ENCODE measurements around the gene TMEM191B.
"Not testable (repeated sequence)": the region's sequence is repeated elsewhere in the genome, so short reads cannot be mapped to it uniquely, and the experiment has no call there.

The TMEM191B gene

DNA sequence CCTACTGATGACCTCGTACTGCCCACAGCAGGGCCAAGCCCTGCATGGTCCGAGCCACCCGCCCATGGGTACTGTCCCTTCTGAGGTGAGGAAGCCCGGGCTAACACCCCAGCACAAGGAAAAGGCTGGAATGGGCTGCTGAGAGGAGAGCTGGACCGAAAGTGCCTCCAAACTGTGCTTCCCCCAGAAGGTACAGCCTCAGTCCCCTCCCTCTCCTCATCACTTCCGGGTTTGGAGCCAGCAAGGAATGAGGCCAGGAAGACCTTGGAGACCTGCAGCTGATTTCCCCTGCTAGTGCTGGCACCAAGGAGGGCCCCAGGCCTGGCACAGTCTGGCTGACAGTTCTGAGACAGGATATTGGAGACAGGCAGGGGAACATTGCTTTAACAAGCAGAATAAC, 31.3 kb downstream of the TMEM191B start:
- H3K4me3 ChIP-seq (ENCODE audit: low read length); H3K9me3 ChIP-seq (ENCODE audit: control insufficient read depth, insufficient read depth, low read length); H3K36me3 ChIP-seq (ENCODE audit: control insufficient read depth, insufficient read depth, low read length); H3K27ac ChIP-seq (ENCODE audit: low read length); H3K27me3 ChIP-seq (ENCODE audit: control insufficient read depth, insufficient read depth, low read length); DNase-seq (ENCODE audit: low read depth, low spot score); H3K4me1 ChIP-seq (ENCODE audit: control insufficient read depth, insufficient read depth, low read length): not testable (repeated sequence)
- no CpG with 5 or more reads among the region's 6 CpGs for WGBS (ENCODE audit: insufficient coverage, insufficient read length)

DNA sequence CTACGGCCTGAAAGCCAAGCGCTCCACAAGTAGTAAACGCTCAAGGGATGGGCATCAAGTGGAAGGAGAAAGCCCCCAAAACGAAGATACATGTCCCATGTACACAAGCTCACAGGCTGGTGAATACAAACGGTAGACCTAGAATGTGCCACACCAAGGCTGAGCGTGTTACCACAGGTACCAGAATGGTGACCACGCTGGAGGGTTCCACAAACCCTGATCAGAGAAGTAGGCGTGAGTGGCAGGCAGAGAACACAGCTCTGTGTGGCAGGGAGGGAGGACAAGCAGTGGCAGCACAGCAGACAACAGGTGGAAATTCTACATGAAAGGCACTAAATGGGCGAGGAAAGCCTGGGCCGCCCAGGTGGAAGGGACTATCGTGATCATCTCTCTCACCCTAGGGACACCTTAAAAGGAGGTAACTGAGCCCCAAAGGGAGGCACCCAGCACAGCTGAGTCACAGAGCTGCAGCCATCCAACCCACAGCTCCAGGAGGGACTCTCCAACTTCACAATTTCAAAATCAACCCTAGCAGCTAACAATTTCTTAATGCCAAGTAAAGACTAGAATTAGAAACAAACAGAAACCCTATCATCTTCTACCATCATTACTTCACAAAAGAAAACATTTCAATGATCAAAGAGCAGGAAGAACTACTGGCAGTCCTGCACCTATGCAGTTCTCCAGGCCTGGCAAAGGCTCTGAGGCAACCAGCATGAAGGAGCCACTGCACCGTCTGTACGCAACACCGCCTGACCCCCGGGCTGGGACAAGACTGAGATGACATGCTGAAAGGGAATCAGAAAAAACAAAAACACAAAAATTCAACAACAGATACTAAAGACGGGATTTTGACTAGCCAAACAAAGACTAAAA, 32.7 kb downstream of the TMEM191B start:
- not testable (repeated sequence) for H3K4me3 ChIP-seq (ENCODE audit: low read length); DNase-seq (ENCODE audit: low read depth, low spot score); H3K4me1 ChIP-seq (ENCODE audit: control insufficient read depth, insufficient read depth, low read length); H3K27me3 ChIP-seq (ENCODE audit: control insufficient read depth, insufficient read depth, low read length); H3K36me3 ChIP-seq (ENCODE audit: control insufficient read depth, insufficient read depth, low read length); H3K9me3 ChIP-seq (ENCODE audit: control insufficient read depth, insufficient read depth, low read length); H3K27ac ChIP-seq (ENCODE audit: low read length)
- WGBS (ENCODE audit: insufficient coverage, insufficient read length): no CpG with 5 or more reads among the region's 16 CpGs

DNA sequence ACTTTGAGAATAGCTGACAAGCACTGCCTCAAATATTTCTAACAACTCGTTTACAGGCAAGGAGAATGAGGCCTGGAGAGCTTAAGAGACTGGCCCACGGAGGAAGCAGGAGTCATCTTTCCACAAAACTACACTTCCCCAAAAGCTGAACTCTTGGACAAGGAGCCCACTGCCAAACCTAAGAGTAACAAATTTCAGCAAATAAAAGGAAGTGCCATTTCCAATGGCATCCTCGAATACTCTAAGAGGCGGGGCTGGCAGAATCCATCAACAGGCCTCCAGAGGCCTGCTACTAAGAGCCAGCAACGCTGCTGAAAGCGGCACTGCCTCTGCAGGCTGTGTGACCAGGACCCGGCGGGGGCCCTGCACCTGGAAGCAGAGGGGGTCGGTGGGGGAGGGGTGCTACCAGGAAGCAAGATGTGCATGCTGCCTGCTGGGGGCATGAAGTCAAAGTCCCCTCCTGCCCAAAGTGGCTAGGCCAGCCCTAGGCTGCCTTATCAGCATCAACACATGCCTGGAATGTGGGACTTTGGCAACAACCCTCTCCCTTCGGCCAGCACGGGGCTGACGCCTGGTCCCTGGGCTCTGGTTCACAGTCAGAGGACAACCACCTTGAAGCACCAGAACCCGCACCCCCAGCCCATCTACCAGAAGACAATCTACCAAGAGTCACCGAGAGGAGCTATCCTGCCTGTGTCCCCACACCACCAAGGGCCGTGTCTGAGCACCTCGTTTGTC, 43.1 kb downstream of the TMEM191B start:
- DNase-seq (ENCODE audit: low read depth, low spot score); H3K4me1 ChIP-seq (ENCODE audit: control insufficient read depth, insufficient read depth, low read length); H3K4me3 ChIP-seq (ENCODE audit: low read length); H3K27me3 ChIP-seq (ENCODE audit: control insufficient read depth, insufficient read depth, low read length); H3K9me3 ChIP-seq (ENCODE audit: control insufficient read depth, insufficient read depth, low read length); H3K27ac ChIP-seq (ENCODE audit: low read length); H3K36me3 ChIP-seq (ENCODE audit: control insufficient read depth, insufficient read depth, low read length): not testable (repeated sequence)
- no CpG with 5 or more reads among the region's 16 CpGs for WGBS (ENCODE audit: insufficient coverage, insufficient read length)

DNA sequence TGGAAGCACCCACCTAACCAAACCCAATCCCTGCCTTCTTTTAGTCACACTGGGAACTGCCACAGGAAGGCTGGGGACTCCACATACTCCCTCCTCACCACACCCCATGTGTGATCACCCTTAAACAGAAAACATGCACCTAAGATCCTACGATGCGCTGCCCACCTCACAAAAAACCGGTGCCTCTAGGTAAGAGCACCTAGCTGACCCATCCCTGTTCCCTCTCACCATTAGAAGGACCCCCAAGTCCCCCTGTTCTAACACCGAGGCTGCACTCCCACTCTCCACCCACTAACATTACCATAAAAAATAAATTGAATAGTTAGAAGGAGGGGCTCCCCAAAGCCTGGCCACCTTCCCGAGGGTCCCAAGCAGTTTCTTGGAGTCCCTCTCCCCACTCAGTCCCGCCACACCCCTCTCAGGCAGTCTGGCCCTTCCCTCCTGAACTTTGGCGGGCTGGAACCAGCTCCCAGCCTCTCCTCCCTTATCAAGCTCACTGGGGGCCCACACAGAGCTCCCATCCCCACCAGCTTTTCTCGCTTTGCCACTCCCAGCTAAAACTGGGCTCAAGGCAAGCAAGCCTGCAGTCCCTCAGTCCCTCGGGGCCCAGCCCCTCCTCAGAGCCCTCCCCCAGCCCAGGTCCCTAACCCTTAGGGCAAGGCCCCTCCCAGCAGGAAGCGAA, 46.0 kb downstream of the TMEM191B start:
- not testable (repeated sequence) for H3K27ac ChIP-seq (ENCODE audit: low read length); H3K27me3 ChIP-seq (ENCODE audit: control insufficient read depth, insufficient read depth, low read length); H3K9me3 ChIP-seq (ENCODE audit: control insufficient read depth, insufficient read depth, low read length); H3K36me3 ChIP-seq (ENCODE audit: control insufficient read depth, insufficient read depth, low read length); H3K4me1 ChIP-seq (ENCODE audit: control insufficient read depth, insufficient read depth, low read length); DNase-seq (ENCODE audit: low read depth, low spot score); H3K4me3 ChIP-seq (ENCODE audit: low read length)
- no CpG with 5 or more reads among the region's 10 CpGs for WGBS (ENCODE audit: insufficient coverage, insufficient read length)

DNA sequence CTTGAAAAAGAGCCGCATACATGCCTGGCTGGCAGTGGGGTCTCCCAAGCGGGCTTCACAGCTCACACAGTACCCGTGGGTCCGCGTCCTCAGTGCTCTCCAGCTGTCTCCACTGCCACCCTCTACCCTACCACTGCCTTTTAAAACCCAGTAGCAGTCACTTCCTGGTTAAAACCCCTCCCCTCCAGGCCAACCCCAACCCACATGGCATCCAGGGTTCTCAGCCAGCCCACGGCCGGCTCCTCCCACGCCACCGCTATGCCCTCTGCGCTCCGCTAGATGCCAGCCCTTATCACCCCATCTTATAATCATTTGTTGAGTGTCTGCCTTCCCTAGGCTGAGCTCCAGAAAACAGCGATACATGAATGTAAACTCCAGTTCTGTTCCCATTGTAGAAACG, 47.0 kb downstream of the TMEM191B start:
- H3K36me3 ChIP-seq (ENCODE audit: control insufficient read depth, insufficient read depth, low read length); H3K4me3 ChIP-seq (ENCODE audit: low read length); DNase-seq (ENCODE audit: low read depth, low spot score); H3K27ac ChIP-seq (ENCODE audit: low read length); H3K4me1 ChIP-seq (ENCODE audit: control insufficient read depth, insufficient read depth, low read length); H3K9me3 ChIP-seq (ENCODE audit: control insufficient read depth, insufficient read depth, low read length); H3K27me3 ChIP-seq (ENCODE audit: control insufficient read depth, insufficient read depth, low read length): not testable (repeated sequence)
- no CpG with 5 or more reads among the region's 13 CpGs for WGBS (ENCODE audit: insufficient coverage, insufficient read length)

DNA sequence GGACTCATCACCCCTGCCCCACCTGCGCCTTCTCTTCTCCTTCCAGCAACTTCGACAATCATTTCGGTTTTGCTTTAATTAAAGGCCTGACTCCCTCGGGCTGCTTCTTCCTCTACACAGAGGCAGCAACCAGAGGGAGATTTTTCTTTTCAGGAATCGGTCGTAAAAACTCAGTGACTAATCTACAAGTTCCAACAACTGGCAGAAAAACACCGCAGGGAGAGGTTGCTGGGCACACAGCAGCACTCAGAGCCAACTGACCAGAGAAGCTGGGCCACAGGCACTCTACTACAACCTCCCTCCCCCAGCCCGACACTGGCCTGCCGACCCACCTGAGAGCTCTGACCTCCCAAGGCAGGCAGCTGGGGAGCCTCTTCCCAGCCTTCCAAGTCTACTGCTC, 48.1 kb downstream of the TMEM191B start:
- H3K27me3 ChIP-seq (ENCODE audit: control insufficient read depth, insufficient read depth, low read length); DNase-seq (ENCODE audit: low read depth, low spot score); H3K4me1 ChIP-seq (ENCODE audit: control insufficient read depth, insufficient read depth, low read length); H3K9me3 ChIP-seq (ENCODE audit: control insufficient read depth, insufficient read depth, low read length); H3K27ac ChIP-seq (ENCODE audit: low read length); H3K4me3 ChIP-seq (ENCODE audit: low read length); H3K36me3 ChIP-seq (ENCODE audit: control insufficient read depth, insufficient read depth, low read length): not testable (repeated sequence)
- no CpG with 5 or more reads among the region's 9 CpGs for WGBS (ENCODE audit: insufficient coverage, insufficient read length)

DNA sequence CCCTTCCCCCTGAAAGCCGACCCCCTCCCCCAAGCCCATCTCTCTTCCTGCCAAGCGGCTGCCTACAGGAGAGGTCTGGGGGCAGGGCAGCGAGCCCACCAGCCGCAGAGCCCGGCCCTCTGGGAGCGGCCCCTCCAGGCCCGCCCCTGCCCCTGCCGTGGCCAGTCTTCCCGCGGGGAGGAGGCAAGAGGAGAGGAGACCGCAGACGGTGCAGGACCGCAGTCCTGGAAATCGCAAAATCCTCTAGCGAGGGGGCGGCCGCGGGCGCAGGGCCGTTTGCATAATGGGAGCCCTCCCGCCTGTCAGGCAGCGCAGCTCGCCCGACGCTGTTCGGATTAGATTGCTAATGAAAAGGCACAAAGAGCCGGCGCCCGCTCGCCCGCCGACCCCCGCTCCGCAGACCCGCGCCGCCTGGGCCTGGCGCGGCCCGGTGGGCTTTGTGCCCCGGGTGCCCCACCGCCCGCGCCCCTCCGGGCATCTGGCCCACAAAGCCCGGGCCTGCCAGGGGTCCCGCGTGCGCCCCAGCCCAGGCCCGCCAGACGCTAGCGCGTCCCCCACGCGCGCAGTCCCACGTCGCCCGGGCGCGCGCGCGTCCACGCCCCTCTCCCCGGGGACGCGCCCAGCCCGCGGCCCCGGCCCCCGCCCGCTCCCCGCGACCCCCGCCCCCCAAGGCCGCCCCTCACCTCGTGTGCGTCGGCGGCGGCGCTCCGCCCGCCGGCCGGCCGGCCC, 49.7 kb downstream of the TMEM191B start:
- H3K36me3 ChIP-seq (ENCODE audit: control insufficient read depth, insufficient read depth, low read length); H3K4me3 ChIP-seq (ENCODE audit: low read length); H3K9me3 ChIP-seq (ENCODE audit: control insufficient read depth, insufficient read depth, low read length); H3K27me3 ChIP-seq (ENCODE audit: control insufficient read depth, insufficient read depth, low read length); H3K27ac ChIP-seq (ENCODE audit: low read length); DNase-seq (ENCODE audit: low read depth, low spot score); H3K4me1 ChIP-seq (ENCODE audit: control insufficient read depth, insufficient read depth, low read length): not testable (repeated sequence)
- WGBS (ENCODE audit: insufficient coverage, insufficient read length): no CpG with 5 or more reads among the region's 88 CpGs

DNA sequence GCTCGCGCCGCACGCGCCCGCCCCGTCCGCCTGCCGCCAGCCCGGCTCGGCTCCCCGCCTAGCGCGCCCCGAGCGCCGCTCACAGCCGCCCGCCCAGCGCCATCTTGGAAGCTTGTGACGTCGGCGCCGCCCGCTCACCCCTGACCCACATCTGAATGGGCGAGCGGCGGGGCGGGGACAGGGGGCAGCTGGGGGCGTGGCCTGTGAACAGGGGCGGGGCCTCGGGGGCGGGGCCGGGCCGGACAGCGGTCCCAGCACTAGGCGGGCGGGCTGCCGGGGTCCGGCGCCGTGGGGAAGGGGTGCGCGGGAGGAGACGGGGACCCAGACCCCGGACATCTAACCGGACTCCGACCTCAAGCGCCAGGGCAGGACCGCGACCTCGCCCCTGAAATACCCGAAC, 50.2 kb downstream of the TMEM191B start:
- DNase-seq (ENCODE audit: low read depth, low spot score); H3K9me3 ChIP-seq (ENCODE audit: control insufficient read depth, insufficient read depth, low read length): not testable (repeated sequence)
- WGBS (ENCODE audit: insufficient coverage, insufficient read length): no CpG with 5 or more reads among the region's 53 CpGs

More for the DNA sequence above, 50.2 kb downstream of the TMEM191B start:
- not testable (repeated sequence) for H3K4me1 ChIP-seq (ENCODE audit: control insufficient read depth, insufficient read depth, low read length); H3K4me3 ChIP-seq (ENCODE audit: low read length); H3K27me3 ChIP-seq (ENCODE audit: control insufficient read depth, insufficient read depth, low read length); H3K36me3 ChIP-seq (ENCODE audit: control insufficient read depth, insufficient read depth, low read length); H3K27ac ChIP-seq (ENCODE audit: low read length)
